H54 (cell line): Measurements from ENCODE around the gene ANKS1B.

Experiments
- DNase-seq: peaks from one replicate; pipeline ENCODE4 v3.0.0; 2011; ENCODE audit warnings: low spot score, mixed read lengths; ENCODE audit not compliant: insufficient read length
- FAIRE-seq: peaks from 3 replicates; lab custom pipeline; 2011; peaks lifted over from hg19 to GRCh38; lab: Jason Lieb, UNC
- POLR2A ChIP-seq: IDR thresholded peaks from 2 replicates; pipeline ENCODE4 v1.6.1; 2011; ENCODE audit warnings: low read depth, mild to moderate bottlenecking, low read length

ANKS1B gene

DNA sequence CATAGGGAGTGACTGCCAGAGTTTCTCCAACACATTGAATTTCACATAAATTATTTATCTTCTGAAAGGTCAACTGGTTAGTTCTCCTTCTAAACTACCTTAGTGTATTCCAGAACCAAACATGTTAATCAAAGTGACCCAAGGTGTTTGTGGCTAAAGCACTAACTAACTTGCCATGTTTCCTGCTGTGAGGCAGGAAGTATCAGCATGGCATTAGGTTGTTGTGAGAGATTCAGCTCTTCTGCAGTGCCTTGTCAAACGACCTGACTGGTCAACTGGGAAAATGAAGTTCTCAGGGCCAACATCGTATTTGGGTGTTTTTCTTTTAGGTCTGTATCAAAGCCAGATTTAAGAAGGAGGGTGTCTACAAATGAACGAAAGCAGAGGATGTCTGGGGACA lies 891.6 kb downstream of the ANKS1B start:
- DNase-seq (no peak), FAIRE-seq (no peak)
- no peak for TF ChIP-seq POLR2A

GRCh38 chr12:99092100-99092851 lies 892.5 kb downstream of the ANKS1B start:
- no peak for DNase-seq
- FAIRE-seq: no peak
- no peak for TF ChIP-seq POLR2A

- no peak for TF ChIP-seq POLR2A
- DNase-seq: no peak
- no peak for FAIRE-seq
Observed at GRCh38 chr12:99087278-99087677, 897.5 kb downstream of the ANKS1B start.

DNA sequence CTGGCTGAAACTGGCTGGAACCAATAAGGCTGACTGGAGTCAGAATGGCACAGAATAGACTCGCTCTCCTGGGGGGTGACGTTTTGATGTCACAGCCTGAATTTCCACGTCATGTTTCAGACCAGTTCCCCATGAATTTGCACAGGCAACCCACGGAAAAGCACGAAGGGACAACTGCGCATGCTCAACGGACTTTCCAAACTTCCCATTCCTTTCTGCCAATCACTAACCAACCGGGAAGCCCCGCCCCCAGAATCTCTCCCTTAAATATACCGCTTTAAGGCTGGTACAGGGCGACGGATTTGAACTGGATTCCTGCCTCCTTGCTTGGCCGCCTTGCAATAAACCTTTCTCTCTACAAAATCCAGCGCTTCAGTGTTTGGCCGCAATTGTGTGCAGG lies 904.9 kb downstream of the ANKS1B start:
- DNase-seq (no peak), FAIRE-seq (no peak)
- TF ChIP-seq POLR2A: no peak

GRCh38 chr12:99068993-99069747 lies 915.6 kb downstream of the ANKS1B start:
- no peak for DNase-seq
- no peak for TF ChIP-seq POLR2A
- no peak for FAIRE-seq

DNA sequence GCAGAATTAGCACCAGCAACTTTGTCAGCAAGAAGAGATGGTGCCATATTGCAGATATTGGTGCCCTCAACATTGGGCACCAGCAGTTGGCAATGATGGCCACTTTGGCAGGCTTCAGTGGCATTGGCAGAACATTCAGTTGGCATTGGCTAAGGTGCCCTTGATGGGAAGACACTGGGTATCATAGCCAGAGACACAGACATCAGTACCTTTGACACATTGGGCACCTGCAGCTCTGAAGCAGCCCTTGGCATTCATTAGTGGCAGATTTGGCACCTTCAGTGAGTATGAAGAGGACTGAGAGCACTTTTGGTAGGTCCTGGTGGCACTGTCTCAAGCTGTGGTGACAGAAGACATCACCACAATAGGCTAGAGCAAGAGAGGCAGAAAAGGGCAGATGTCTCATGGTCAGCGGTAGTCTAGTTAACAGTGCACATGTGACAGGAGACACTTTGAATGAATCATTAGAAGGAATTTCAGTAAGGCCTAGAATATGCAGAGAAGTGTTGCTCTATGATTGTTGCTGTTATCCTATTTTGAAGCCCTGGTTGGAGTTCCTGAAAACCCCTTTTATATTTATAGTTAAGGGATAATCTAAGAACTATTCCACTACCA lies 917.5 kb downstream of the ANKS1B start:
- FAIRE-seq (no peak), DNase-seq (no peak)
- TF ChIP-seq POLR2A: no peak

DNA sequence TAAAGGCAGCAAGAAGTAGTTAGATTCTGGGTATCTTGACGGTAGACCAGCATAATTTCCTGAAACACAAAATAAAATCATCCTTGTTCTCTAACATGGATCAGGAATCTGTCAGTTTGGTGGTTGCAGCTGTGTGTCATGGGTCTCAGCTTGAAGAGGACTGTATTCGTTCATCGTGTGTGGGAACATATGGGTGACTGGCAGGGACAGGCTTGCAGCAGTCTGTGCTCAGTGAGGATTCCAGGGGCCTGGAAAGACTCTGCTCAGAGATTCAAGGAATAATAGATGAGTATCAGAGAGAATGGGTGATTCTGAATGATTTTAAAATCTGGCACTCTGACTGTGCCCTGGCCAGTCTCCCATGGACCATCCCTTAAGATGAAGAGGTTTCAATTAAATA lies 918.0 kb downstream of the ANKS1B start:
- no peak for DNase-seq
- FAIRE-seq: no peak
- no peak for TF ChIP-seq POLR2A

DNA sequence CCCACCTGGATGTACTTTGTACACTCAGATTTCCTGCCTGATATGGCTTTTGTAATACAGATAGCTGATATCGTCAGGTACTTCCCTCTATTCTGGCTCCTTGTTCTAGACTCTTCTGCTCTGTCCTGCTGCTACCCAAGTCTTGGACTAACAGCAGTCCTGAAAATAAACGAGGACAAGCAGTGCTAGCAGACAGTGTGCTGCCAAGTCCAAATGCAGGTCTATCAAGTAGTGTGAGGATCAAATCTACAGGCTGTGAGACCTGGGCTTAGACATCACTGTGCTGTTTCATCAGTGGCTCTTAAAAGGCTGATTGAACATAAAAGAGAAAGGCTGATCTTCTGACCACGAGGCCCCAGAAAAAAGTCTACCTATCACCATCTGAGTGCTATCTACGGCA lies 921.6 kb downstream of the ANKS1B start:
- FAIRE-seq: no peak
- no peak for TF ChIP-seq POLR2A
- DNase-seq: no peak

DNA sequence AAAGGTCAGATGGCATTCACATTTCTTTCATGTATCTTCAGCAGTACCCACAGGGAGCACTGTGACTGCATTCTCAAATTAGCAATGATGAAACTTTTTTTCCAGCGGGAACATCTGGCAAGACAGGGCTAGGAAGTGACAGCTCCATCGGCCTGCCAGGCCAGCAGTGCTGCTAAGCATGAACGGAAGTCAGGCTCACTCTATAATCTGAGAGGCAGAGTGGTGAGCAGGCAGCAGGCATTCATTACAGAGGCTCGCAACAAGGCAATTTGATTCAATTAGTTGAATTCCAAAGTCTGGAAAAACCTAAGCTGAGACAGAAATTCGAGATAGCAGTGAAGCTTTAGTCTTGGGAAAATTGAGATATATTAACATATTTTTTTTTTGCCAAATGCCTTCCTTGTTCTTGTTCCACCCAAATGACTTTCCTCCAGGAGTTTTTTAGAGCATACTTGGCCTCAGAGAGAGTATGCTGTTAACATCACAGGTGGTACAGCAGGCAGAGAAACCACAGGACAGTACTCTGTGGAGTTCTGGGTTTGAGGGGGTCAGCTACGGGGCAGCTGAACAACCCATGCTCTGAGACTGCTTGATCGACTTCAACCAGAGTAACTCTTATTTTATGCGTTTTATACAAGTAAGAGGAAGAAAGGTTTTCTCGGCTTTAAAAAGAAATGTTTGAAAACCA lies 924.8 kb downstream of the ANKS1B start:
- DNase-seq: no peak
- TF ChIP-seq POLR2A: no peak
- FAIRE-seq: no peak

DNA sequence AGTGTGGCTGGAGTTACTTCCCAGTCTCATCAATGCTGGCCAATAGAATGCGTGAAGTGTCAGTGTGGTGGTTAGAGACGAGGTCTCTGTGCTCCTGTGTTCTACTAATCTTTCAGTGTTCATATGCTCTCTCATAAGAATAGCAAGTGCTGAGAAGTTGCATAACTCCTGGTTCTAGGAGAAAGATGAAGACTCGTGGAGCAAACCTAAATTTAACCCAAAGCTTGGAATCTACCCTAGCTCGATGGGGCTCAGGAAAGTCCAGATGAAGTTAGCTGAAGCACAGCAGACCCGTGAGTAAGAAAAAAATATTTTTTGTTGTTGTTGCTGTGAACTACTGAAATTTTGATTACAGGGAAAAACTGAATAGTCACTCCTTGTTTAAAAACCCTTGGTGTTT lies 927.1 kb downstream of the ANKS1B start:
- TF ChIP-seq POLR2A: no peak
- FAIRE-seq: no peak
- no peak for DNase-seq

- no peak for FAIRE-seq
Observed at GRCh38 chr12:99056186-99056585, 928.5 kb downstream of the ANKS1B start.

GRCh38 chr12:99055299-99055698 lies 929.4 kb downstream of the ANKS1B start:
- no peak for DNase-seq
- no peak for FAIRE-seq
- no peak for TF ChIP-seq POLR2A

More at GRCh38 chr12:99056186-99056585, 928.5 kb downstream of the ANKS1B start:
- no peak for TF ChIP-seq POLR2A
- DNase-seq: no peak

DNA sequence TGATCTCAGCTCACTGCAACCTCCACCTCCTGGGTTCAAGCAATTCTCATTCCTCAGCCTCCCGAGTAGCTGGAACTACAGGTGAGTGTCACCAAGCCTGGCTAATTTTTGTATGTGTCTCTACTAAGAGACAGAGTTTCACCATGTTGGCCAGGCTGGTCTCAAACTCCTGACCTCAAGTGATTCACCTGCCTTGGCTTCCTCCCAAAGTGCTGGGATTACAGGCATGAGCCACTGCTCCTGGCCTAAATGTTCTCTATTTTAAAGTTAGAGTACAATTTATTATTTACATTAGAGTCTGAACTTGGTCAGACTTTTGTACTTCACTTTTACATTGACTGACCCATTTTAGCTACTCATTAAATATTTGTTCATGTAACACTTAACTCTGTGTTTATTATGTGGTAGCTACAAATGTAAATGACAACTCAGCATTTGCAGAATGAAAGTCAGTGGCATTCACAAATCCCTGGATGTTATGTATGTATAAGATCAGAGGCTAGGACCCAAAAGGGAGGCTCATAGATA lies 930.1 kb downstream of the ANKS1B start:
- no peak for TF ChIP-seq POLR2A
- no peak for DNase-seq
- no peak for FAIRE-seq
